GM21723 (cell line): ENCODE results near the gene GRK4.
"Not testable (repeated sequence)": the region's sequence is repeated elsewhere in the genome, so short reads cannot be mapped to it uniquely, and the experiment has no call there.

ENCODE experiments used
- ATAC-seq: cut with Tn5 transposase; IDR thresholded peaks from one replicate; pipeline ENCODE4 v1.9.1; 2021; ENCODE audit warnings: mild to moderate bottlenecking, moderate library complexity; ENCODE audit not compliant: unreplicated experiment

Gene GRK4

DNA sequence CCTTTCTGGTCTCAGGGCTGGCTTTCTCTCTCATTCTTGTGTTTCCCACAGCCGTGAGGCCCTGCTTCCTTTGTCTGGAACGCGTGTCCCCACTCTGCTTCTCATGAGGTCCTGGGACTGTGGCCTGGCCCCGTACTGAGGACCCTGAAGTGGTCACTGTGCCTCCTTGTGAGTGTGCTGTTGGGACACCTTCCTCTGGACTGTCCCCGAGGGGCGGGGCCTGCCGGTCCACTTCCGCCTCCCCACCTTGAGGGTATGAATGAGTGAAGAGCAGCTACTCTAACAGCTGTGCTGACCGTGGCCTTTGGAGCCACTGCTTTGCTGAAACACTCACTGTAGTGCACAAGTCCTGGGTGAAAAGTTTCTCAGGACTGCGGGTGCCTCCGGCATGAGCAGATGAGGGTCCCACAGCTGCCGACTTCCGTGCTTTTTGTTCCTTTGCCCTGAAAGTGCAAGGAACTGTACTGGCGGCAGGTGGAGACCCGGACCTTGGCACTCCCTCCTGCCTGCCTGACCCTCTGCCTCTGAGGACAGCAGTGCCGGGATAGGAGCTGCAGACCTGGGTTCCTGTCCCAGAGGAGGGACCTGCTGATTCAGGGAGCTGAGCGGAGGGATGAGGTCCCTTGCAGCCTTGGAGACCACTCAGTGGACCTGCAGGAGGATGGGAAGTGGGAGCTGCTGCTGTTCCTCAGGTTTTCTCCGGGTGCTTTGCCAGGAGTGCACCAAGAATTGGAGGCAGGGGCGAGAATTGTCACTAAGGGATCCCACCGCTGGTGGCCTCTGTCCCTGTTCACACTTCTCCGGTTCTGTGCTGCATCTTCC is 73.0 kb downstream of the GRK4 start:
- ATAC-seq, result no peak

DNA sequence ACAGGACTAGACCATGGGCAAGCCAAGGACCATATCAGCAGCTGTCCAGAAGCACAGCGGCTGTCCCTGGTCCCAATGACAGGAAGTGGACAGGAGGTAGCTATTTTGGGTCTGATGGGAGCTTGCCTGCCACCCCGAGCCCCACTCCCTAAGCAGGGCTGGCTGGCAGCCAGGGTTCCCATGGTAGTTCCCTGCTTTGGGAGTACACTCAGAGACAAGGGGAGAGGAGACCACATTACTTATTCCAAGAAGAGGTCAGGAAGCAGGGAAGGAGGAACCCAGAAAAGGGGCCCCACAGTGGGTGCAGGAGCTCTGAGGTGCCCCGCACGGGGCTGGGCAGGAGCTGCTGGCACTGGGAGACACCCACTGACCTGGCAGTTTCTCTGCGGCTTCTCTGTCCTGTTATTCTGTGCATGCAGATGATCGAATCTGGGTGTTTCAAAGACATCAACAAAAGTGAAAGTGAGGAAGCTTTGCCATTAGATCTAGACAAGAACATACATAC is 74.6 kb downstream of the GRK4 start:
- ATAC-seq, result no peak

DNA sequence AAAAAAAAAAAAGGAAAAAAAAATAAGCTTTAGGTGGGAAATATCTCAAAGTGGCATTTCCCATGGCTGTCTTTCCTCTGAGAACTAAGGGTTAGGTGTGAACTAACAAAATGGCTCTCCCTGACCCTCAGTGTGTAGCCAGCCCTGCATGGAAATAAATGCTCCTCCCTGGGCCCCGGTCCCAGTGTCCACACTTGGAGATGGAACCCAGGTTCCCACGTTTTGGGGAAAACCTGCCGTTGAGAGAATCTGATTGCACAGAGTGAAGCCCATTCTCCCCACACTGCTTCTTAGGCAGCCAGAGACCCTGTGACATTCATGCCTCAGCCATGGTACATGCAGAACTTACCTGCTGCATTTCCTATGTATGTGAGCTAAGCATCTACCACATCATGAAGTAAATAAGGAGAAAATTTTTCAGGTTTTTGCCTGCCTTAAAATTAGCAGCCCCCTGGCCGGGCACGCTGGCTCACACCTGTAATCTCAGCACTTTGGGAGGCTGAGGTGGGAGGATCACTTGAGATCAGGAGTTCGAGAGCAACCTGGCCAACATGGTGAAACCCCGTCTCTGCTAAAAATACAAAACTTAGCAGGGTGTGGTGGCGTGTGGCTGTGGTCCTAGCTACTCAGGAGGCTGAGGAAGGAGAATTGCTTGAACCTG is 76.5 kb downstream of the GRK4 start:
- ATAC-seq, result no peak

DNA sequence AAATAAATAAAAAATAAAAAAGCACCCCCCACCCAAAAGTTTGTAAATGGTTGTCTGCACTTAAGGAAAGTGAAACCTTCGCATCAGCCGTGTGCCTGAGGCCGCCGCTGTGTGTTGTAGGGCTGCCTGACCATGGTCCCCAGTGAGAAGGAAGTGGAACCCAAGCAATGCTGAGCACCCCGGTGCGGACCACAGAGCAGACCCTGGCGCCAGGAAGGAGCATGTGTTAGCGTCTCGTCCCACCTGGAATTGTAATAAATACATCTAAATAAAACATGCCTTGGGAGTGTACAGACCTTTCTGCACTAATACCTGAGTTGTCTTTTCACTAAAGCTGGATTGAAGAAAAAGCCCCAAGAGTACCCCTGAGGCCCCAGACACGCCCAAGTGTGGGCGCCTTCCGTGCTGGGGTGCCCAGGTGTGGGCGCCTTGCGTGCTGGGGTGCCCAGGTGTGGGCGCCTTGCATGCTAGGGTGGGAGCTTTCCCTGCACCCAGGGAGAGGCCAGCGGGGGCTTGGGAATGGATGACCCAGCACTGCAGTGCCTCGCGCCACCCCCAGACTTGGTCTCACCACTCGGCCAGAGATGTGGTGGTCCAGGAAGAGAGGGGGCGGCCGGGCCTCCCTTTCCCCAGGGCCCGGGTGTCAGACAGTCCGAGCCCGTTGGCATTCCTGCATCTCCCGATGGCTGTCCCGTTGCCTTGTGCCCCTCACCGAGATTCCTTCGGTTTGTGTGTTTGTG is 77.3 kb downstream of the GRK4 start:
- ATAC-seq, result peak; percentile 47

DNA sequence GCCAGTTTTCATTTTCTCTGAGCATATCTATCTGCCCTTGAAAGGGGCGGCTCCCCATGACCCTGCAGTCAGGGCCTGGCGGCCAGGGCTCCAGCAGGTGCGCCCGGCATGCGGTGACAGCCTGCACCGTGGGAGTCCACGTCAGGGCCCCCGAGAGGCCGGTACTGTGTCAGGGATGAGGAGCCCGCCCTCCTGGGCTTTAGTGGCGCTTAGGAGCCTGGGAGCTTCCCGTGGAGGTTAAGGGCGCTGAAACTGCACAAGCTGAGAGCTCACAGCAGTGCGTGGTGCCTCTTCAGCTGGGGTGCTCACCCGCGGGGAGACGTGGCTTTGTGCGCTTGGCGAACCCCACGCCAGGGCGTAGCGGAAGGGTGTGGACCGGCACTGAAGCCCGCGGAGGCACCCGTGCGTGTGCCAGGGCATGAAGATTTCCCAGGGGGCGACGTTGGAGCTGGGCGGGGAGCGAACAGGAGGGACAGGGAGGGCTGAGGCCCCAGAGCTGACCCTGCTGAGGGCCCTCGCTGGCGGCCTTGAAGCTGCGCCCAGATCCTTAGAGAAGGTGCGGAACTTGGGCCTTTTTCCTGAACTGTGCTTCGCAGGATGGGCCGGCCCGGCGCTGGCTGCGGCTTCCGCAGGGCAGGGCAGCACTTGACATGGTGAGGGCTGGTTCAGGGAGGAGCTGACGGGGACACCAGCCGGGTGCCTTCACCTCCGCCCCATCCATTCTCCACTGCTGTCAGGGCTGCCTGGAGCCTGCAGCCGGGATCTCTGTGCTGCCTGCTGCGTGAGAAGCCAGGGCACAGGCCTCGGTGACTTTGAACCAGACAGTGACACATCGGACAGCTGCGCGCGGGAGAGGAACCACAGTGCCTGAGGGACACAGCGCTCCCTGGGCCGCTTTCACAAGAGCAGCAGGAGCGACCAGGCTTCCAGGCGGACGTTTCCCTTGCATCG is 78.1 kb downstream of the GRK4 start:
- no peak for ATAC-seq

DNA sequence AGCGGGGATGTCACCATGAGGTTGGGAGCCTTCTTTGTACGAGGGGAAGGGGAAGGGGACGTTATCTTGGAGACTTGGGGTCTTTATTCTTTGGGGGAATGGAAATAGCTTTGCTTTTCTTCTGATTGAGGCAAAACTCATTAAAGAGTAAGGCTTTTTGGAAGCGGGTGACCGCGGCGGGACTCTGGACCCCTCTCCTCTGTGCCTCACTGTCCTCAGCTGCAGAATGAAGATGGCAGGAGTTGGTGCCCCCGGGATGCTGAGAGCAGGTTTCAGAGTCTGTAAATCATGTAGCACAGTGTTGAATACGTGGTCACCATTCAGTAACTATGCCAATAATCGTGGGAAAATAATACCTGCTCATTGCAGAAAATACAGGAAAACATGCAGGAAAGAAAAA is 78.9 kb downstream of the GRK4 start:
- no peak for ATAC-seq

DNA sequence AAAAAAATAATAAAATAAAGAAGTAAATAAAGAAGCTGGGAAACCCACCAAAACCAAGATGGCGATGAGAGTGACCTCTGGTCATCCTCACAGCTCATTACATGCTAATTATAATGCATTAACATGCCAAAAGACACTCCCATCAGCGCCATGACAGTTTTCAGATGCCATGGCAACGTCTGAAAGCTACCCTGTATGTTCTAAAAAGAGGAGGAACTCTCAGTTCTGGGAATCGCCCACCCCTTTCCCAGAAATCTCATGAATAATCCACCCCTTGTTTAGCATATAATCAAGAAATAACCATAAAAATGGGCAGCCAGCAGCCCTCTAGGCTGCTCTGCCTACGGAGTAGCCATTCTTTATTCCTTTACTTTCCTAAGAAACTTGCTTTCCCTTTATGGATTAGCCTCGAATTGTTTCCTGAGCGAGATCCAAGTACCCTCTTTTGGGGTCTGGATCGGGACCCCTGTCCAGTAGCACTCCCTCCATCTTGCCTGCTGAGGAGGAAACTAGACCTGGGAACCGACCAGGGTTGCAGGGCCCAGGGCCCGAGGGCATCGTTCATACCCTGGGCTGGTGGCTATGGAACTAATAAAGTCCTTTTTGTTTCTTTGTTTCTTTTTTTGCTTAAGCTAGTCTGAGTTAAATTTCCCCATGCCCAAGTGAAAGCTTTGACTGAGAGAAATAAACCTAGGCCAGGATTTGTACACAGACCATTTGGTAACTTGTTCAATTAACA is 80.1 kb downstream of the GRK4 start:
- no peak for ATAC-seq

DNA sequence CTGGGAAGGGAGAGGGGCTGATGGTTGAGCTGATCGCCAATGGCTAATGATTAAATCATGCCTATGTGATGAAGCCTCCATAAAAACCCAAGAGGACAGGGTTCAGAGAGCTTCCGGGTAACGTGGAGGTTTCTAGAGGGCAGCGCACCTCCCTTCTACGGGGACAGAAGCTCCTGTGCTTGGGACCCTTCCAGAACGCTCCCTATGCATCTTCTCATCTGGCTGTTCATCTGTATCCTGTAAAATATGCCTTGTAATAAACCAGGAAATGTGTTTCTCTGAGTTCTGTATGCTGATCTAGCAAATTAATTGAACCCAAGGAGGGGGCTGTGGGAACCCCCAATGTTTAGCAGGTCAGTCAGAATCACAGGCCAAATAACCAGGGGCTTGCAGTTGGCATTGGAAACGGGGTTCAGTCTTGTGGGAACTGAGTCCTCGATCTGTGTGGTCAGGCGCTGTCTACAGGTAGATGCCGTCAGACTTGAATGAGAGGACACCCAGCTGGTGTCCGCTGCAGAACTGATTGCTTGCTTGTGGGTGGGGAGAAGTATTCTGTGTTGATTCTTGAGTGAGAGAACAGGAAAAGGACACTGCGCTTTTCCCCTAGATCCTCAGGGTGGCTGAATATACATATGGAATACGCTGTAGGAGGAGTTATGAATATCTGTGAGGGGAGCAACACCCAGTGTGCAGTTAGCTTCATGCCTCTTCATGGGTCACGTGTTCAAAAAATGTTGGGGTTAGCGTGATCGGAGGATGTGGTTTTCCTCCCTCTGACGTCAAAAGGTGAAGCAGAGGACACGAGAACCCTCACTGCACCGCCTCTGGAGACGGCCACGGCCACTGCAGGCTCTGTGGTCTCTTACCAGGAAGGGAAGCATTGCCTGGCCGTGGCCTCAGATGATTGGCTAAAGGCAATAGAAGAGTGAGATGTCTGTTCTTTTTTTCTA is 81.8 kb downstream of the GRK4 start:
- no peak for ATAC-seq

DNA sequence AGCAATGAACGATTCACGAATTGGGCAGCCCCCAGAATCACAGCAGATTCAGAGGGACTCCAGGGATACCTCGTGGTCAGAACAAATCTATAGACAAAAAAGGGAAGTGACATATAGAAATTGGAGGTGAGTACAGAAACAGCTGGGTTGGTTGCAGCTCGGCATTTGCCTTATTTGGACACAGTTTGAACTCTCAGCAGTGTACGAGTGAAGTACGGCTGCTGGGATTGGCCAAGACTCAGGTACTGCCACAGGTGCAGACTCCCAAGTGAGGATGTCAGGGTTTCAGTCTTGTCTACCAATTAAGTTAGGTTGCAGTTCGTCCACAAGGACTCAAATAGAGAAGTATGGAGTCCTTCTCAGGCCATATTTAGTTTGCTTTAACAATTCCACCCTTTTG is 82.8 kb downstream of the GRK4 start:
- no peak for ATAC-seq

DNA sequence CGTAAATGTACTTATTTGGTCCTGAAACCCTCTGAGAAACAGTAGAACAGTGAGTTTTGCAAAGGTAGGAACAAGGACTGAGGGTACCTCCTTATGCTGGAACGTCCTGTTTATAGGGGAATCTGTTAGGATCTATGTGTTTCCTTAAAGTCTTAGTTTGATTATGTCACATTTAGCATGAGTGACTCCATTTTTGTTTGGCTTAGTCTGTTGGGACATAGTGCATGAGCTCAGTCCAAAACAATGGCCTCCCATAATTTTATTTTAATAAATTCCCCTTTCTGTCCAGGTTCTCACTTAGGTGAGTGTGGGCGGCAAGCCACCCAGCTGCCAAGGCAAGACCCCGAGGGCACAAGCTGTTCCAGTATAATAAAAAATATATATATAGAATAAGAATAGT is 83.3 kb downstream of the GRK4 start:
- no peak for ATAC-seq

DNA sequence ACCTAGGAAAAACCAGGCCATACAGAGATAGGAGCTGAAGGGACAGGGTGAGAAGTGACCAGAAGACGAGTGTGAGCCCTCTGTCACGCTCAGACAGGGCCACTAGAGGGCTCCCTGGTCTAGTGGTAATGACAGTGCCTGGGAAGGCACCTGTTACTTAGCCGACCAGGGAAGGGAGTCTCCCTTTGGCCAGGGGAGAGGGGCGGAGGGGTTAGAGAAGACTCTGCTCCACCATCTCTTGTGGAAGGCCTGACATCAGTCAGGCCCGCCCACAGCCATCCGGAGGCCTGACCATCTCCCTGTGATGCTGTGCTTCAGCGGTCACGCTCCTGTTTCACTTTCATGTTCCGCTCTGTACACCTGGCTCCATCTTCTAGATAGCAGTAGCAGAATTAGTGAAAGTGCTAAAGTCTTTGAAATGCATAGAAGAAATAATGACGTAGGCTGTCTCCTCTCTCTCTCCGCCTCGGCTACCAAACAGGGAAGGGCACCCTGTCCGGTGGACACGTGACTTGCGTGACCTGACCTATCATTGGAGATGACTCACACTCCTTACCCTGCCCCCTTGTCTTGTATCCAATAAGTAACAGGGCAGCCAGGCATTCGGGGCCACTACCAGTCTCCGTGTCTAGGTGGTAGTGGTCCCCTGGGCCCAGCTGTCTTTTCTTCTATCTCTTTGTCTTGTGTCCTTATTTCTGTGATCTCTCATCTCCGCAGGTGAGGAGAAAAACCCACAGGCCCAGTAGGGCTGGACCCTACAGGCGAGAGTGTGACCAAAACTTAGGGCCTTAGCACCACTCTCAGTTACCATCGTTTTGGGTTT is 84.3 kb downstream of the GRK4 start:
- peak; percentile 93 for ATAC-seq

DNA sequence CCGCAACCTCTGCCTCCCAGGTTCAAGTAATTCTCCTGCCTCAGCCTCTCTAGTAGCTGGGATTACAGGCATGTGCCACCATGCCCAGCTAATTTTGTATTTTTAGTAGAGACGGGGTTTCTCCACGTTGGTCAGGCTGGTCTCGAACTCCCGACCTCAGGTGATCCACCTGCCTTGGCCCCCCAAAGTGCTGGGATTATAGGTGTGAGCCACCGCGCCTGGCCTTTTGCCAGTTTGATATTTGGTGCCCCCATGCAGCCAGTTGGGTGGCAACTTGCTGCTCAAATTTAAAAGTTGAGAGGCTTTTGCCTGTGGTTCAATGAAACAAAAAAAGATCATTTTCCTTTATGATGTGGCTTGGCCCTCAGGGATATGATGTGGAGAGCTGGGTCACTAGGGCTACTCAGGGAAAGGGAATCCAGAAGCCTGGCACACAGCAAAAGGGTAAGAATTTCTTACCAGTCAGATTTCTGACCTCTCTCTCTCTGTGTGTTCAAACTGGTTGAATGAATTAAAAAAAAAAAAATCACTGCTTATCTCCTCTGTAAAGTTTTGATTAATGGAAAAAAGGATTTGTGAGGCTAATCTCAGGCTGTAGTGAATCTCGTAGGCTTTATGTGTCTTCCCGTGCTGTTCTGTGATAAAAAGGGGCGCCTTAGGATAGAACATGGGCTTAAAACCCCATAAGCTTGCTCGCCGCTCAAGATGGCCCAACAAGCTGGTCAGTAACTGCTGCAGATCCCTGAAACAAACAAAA is 87.9 kb downstream of the GRK4 start:
- not testable (repeated sequence) for ATAC-seq

DNA sequence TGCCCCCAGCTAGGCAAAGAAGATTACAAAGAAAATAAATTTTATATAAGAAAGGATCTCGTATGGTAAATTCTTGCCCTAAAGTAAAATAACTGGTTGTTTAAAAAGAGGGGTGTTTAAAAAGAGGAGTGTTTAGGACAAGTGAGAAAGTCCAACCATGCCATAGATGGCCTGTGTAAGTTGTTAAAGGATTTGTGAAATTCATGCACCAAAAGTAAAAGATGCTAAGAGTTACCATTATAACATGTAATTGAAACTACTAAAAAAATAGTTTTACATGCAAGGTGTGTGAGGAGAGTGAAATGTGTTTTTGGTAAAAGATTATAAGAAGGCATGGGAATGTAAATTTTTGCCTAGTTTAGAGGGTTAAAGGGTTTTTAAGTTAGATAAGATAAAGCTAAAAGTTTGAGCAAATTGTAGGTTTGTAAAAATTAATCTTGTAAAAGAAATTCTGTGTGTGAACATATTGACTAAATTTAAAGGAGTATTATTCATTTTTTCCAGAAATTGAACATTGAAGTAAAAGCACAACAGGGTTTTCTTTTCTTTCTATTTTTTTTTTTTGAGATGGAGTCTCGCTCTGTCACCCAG is 90.9 kb downstream of the GRK4 start:
- no peak for ATAC-seq

DNA sequence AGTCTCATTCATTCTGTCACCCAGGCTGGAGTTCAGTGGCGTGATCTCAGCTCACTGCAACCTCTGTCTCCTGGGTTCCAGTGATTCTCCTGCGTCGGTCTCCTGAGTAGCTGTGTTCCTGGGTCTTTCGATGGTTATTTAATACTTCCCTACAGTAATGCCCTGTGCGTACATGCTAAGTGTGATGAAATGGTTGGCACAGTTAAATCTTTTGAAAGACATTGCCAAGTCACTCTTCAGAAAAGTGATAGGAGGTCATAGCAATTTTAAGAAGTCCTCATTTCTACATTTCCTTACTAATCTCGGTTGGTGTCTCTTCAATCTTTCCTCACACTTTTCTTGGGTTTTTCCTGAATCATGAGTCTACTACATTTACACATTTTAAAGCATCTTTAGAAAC is 96.6 kb downstream of the GRK4 start:
- ATAC-seq, result no peak

DNA sequence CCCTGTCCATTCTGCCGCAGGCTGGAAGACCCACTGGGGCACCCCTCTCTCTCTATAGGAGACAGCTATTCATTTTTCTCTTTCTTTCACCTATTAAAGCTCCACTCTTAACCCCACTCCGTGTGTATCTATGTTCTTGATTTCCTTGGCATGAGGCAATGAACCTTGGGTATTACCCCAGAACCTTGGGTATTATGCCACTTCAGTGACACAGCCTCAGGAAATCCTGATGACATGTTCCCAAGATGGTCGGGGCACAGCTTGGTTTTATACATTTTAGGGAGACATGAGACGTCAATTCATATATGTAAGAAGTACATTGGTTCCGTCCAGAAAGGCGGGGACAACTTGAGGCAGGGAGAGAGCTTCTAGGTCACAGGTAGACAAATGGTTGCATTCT is 97.6 kb downstream of the GRK4 start:
- no peak for ATAC-seq

DNA sequence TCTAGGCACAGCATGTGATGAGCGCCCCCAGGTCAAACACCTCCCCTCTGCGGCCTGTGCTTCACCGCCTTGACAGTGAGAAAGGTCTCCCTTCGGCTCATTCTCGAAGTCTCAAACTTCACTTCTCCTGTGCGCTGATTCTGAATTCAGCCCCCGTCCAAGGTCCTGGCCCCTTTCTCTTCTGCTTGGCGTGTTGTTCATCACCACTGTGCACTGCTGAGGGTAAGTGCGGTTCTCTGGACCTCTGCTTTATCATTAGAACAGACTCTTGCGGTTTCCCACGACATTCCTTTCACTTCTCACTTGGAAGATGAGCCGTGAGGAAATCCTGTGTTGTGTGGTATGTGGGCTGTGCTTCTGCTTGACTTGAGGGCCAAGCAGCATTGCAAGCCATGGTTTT is 99.1 kb downstream of the GRK4 start:
- ATAC-seq, result no peak

DNA sequence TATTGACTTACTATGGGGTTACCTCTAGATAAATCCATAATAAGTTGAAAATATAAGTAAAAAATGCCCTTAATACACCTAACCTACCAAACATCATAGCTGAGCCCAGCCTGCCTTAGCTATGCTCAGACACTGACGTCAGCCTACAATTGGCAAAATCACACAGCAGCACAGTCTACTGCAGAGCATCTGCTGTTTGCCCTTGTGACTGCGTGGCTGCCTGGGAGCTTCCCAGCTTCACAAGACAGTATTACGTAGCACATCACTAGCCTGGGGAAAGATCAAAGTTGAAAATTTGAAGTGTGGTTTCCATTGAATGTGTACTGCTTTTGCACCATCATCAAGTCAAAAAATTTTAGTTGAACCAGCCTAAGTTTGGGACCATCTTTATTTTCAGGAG is 102.2 kb downstream of the GRK4 start:
- ATAC-seq, result no peak
